Skeletal muscle tissue (tissue), 4 donors: ENCODE results near the gene SLC15A3. TPM values are rescaled to one million over a fixed set of nuclear protein-coding genes. Genes with fewer than 3 reads are reported as not detected.

Source experiments
- H3K27ac ChIP-seq: one replicate; pipeline ENCODE4 v1.7.0; 2013; ENCODE audit warnings: mild to moderate bottlenecking, low read depth, low read length, inconsistent platforms
- H3K27me3 ChIP-seq, 3 donors: one replicate each; pipeline ENCODE4 v1.7.0; 2013; ENCODE audit warnings: low read length in 3 of 3; ENCODE audit not compliant: control insufficient read depth in 3 of 3, insufficient read depth in 3 of 3
- H3K36me3 ChIP-seq, 3 donors: one replicate each; pipeline ENCODE4 v1.7.0; 2013; ENCODE audit warnings: low read length in 3 of 3; ENCODE audit not compliant: control insufficient read depth in 3 of 3, insufficient read depth in 3 of 3
- H3K4me1 ChIP-seq, 3 donors: one replicate each; pipeline ENCODE4 v1.7.0; 2013; ENCODE audit warnings: low read length in 3 of 3, mild to moderate bottlenecking in 3 of 3; ENCODE audit not compliant: control insufficient read depth in 3 of 3, insufficient read depth in 3 of 3
- H3K4me3 ChIP-seq, 3 donors: one replicate each; pipeline ENCODE4 v1.7.0; 2013; ENCODE audit warnings: low read length in 3 of 3
- H3K9ac ChIP-seq, 3 donors: one replicate each; pipeline ENCODE4 v1.7.0; 2013; ENCODE audit warnings: low read length in 3 of 3, mild to moderate bottlenecking in 3 of 3, moderate library complexity in 2 of 3, low read depth in 1 of 3
- H3K9me3 ChIP-seq, 3 donors: one replicate each; pipeline ENCODE4 v1.7.0; 2013; ENCODE audit warnings: low read length in 3 of 3; ENCODE audit not compliant: control insufficient read depth in 3 of 3
- total RNA-seq: library from RNA; depleted of rRNA; stranded (reverse); fragments of >200 nt; gene quantifications from one replicate; pipeline ENCODE4 v1.2.3, GENCODE V29; 2014
- donor health status: Osteomylitis.

SLC15A3 gene
- total RNA-seq, 1 donor from 2014 or later: 16.7 TPM

- Histone ChIP-seq H3K9me3 (no peaks in the 10 kb centered on the region), H3K27me3 (peaks cover 0 to 3% (median 0%) of the 10 kb centered on the region in 3 donors), H3K4me1 (no peaks in the 10 kb centered on the region)
Measured at GRCh38 chr11:60966890-60967289, 14.9 kb upstream of the SLC15A3 start.

DNA sequence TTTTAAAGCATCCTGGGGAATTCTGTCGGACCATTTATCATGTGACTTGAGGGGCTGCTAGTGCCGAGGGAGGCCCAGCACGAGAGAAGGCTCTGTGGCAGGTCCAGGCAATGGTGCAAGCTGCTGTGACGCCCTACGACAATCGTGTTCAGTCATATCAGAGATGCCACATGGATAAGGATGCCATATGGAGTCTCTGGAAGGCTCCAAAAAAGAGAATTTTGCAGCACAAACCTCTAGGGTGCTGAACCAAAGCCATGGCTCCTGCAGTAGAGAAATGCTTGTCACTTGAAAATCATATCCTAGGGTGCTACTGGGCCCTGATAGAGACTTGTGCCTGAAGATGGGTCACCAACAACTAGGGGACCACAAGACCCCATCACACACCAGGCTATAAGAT is 12.8 kb upstream of the SLC15A3 start:
- Histone ChIP-seq H3K4me1 (no peaks in the 10 kb centered on the region), H3K27ac (no peak overlapping the region), H3K36me3 (no peaks in the 10 kb centered on the region), H3K4me3 (no peak overlapping the region), H3K9ac (no peak overlapping the region), H3K27me3 (peaks cover 0 to 3% (median 0%) of the 10 kb centered on the region in 3 donors), H3K9me3 (no peaks in the 10 kb centered on the region)

More at GRCh38 chr11:60966890-60967289, 14.9 kb upstream of the SLC15A3 start:
- H3K36me3 ChIP-seq: no peaks in the 10 kb centered on the region
- no peak overlapping the region for H3K9ac ChIP-seq
- no peak overlapping the region for H3K27ac ChIP-seq
- H3K4me3 ChIP-seq: no peak overlapping the region

GRCh38 chr11:60960405-60960804 is 8.4 kb upstream of the SLC15A3 start:
- H3K9me3 ChIP-seq: no peaks in the 10 kb centered on the region

GRCh38 chr11:60959431-60959830 is 7.5 kb upstream of the SLC15A3 start:
- H3K27me3 ChIP-seq: no peaks in the 10 kb centered on the region
- no peak overlapping the region for H3K9ac ChIP-seq

More at GRCh38 chr11:60960405-60960804, 8.4 kb upstream of the SLC15A3 start:
- Histone ChIP-seq H3K4me3 (no peak overlapping the region), H3K27ac (no peak overlapping the region), H3K4me1 (peaks cover 0 to 4% (median 0%) of the 10 kb centered on the region in 3 donors), H3K27me3 (no peaks in the 10 kb centered on the region), H3K36me3 (no peaks in the 10 kb centered on the region), H3K9ac (no peak overlapping the region)

GRCh38 chr11:60957188-60957587 is 5.2 kb upstream of the SLC15A3 start:
- H3K9me3 ChIP-seq: no peaks in the 10 kb centered on the region
- H3K27ac ChIP-seq: no peak overlapping the region
- peaks cover 0 to 5% (median 0%) of the 10 kb centered on the region in 3 donors for H3K27me3 ChIP-seq
- H3K4me1 ChIP-seq: peaks cover 5 to 10% (median 7%) of the 10 kb centered on the region in 3 donors
- no peak overlapping the region for H3K4me3 ChIP-seq
- H3K36me3 ChIP-seq: no peaks in the 10 kb centered on the region
- no peak overlapping the region for H3K9ac ChIP-seq

More at GRCh38 chr11:60959431-60959830, 7.5 kb upstream of the SLC15A3 start:
- Histone ChIP-seq H3K9me3 (no peaks in the 10 kb centered on the region), H3K36me3 (no peaks in the 10 kb centered on the region), H3K27ac (no peak overlapping the region), H3K4me1 (peaks cover 0 to 4% (median 0%) of the 10 kb centered on the region in 3 donors), H3K4me3 (no peak overlapping the region)

DNA sequence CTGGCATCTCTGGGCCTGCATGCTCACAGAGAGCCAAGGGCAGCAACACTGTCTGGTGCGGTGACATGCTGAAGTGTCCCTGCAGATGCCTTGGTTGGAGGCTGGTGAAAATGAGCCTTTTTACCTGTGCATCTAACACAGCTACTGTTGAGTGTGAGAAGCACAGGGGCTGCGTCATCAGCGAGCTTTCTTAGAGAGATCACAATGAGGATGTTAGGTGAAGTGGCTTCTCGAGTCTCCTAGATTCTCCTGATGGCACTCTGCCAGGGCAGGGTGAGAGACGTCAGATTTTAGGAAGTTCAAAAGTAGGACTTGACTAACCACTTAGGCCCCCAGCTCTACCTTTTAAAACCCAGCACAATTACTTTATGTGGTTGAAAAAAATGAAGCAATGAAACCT is 3.6 kb upstream of the SLC15A3 start:
- Histone ChIP-seq H3K27ac (no peak overlapping the region), H3K9ac (no peak overlapping the region), H3K36me3 (no peaks in the 10 kb centered on the region), H3K9me3 (no peaks in the 10 kb centered on the region), H3K4me3 (no peak overlapping the region), H3K27me3 (peaks cover 0 to 11% (median 4%) of the 10 kb centered on the region in 3 donors), H3K4me1 (peaks cover 7 to 14% (median 11%) of the 10 kb centered on the region in 3 donors)

DNA sequence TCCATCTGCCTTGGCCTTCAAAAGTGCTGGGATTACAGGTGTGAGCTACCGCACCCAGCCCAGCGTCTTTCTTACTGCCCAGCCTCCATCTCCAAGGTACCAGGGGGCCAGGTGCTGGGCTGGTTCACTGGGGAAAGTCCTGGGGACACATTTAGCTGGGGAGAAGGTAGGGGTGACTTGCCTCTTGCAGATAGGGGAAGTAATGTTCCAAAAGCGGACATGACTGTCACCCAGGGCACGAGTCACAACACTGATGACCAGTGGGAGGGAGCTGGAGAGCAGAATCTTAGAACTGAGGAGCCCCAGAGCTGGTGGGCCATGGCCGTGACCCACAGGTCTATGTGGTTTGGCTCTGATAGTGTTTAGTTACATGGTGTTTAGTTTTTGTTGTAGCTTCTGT is 2.4 kb upstream of the SLC15A3 start:
- no peaks in the 10 kb centered on the region for H3K9me3 ChIP-seq
- no peak overlapping the region for H3K4me3 ChIP-seq
- H3K27ac ChIP-seq: no peak overlapping the region
- H3K4me1 ChIP-seq: peaks cover 7 to 18% (median 11%) of the 10 kb centered on the region in 3 donors
- no peaks in the 10 kb centered on the region for H3K36me3 ChIP-seq
- no peak overlapping the region for H3K9ac ChIP-seq
- peaks cover 0 to 11% (median 4%) of the 10 kb centered on the region in 3 donors for H3K27me3 ChIP-seq

- H3K9me3 ChIP-seq: no peaks in the 10 kb centered on the region
- no peaks in the 10 kb centered on the region for H3K36me3 ChIP-seq
- H3K4me1 ChIP-seq: peaks cover 7 to 18% (median 11%) of the 10 kb centered on the region in 3 donors
- no peak overlapping the region for H3K4me3 ChIP-seq
- H3K27ac ChIP-seq: no peak overlapping the region
- peaks cover 0 to 11% (median 4%) of the 10 kb centered on the region in 3 donors for H3K27me3 ChIP-seq
- no peak overlapping the region for H3K9ac ChIP-seq
Measured at GRCh38 chr11:60953781-60954180, 1.8 kb upstream of the SLC15A3 start.

DNA sequence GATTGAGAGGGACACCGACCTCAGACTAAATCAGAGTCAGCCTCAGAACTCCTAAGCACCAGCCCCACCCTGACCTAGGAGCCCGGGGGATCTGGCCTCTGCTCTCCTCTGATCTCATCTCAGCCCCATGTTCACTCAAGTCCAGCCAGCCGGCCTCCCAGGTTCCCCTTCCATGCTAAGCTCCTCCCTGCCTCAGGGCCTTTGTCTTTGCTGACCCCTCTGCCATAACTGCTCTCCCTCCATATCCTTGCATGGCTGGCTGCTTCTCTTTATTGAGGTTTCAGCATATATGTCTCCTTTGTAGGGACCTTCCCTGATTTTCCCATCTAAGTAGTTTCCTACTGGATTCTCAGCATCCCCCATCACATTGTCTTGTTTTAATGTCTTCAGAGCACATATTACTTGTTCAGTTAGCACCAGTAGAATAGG is 780 bp upstream of the SLC15A3 start:
- Histone ChIP-seq H3K27me3 (peaks cover 0 to 11% (median 4%) of the 10 kb centered on the region in 3 donors), H3K36me3 (no peaks in the 10 kb centered on the region), H3K4me3 (peak overlapping the region; percentile 72 to 80 (median 77)), H3K27ac (peak overlapping the region; percentile 79), H3K9ac (peak overlapping the region; percentile 69 to 76 (median 71)), H3K4me1 (peaks cover 7 to 14% (median 11%) of the 10 kb centered on the region in 3 donors), H3K9me3 (no peaks in the 10 kb centered on the region)

- Histone ChIP-seq H3K27ac (peak overlapping the region; percentile 79), H3K36me3 (peaks cover 0 to 1% (median 0%) of the 10 kb centered on the region in 3 donors), H3K4me3 (peak overlapping the region; percentile 72 to 80 (median 77)), H3K9me3 (no peaks in the 10 kb centered on the region), H3K9ac (peak overlapping the region; percentile 69 to 76 (median 71)), H3K4me1 (peaks cover 7 to 14% (median 11%) of the 10 kb centered on the region in 3 donors), H3K27me3 (peaks cover 0 to 11% (median 4%) of the 10 kb centered on the region in 3 donors)
Measured at GRCh38 chr11:60951606-60951903, 421 bp downstream of the SLC15A3 start.
